ENCODE results near the gene RTP4.
"Not testable (repeated sequence)": the region's sequence is repeated elsewhere in the genome, so short reads cannot be mapped to it uniquely, and the experiment has no call there.

Gene RTP4

GRCh38 chr3:187361835-187362234, 6.3 kb upstream of the RTP4 start:
- no peak for DNase-seq (ENCODE audit: low read depth)
- H3K4me3 ChIP-seq (ENCODE audit: low read depth, low read length): no peak overlapping the region

DNA sequence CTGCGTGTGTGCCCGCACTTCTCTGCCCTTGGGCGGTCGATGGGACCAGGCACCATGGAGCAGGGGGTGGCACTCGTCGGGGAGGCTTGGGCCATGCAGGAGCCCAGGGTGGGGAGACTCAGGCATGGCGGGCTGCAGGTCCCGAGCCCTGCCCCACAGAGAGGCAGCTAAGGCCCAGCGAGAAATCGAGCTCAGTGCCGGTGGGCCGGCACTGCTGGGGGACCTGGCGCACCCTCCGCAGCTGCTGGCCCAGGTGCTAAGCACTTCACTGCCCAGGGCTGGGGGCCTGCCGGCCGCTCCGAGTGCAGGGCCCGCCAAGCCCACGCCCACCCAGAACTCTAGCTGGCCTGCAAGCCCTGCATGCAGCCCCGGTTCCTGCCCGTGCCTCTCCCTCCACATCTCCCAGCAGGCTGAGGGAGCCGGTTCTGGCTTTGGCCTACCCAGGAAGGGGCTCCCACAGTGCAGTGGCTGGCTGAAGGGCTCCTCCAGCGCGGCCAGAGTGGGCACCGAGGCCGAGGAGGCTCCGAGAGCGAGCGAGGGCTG, 553 bp upstream of the RTP4 start:
- no peak overlapping the region for H3K4me3 ChIP-seq (ENCODE audit: low read depth, low read length)
- no peak for DNase-seq (ENCODE audit: low read depth)

GRCh38 chr3:187369089-187369447, 883 bp downstream of the RTP4 start:
- no peak overlapping the region for H3K4me3 ChIP-seq (ENCODE audit: low read depth, low read length)
- no peak for DNase-seq (ENCODE audit: low read depth)

DNA sequence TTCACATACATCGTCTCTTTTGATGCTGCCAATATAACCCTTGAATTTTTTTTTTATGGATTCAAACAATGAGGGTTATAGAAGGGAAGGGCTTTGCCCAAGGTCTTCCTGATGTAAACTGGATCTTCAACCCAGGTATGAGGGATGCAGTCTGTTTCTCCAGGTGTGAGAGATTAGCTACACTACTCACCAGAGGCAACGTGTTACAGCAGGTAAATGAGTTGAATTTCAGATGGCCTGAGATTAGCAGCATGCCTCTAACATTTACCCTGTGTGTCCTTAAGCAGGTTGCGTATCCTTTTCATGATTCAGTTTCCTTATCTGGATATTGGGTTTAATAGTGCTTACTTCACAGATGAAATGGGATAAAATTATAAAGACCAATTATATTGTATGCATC, 1.9 kb downstream of the RTP4 start:
- H3K4me3 ChIP-seq (ENCODE audit: low read depth, low read length): no peak overlapping the region
- no peak for DNase-seq (ENCODE audit: low read depth)

GRCh38 chr3:187375581-187375980, 7.4 kb downstream of the RTP4 start:
- no peak overlapping the region for H3K4me3 ChIP-seq (ENCODE audit: low read depth, low read length)
- no peak for DNase-seq (ENCODE audit: low read depth)

DNA sequence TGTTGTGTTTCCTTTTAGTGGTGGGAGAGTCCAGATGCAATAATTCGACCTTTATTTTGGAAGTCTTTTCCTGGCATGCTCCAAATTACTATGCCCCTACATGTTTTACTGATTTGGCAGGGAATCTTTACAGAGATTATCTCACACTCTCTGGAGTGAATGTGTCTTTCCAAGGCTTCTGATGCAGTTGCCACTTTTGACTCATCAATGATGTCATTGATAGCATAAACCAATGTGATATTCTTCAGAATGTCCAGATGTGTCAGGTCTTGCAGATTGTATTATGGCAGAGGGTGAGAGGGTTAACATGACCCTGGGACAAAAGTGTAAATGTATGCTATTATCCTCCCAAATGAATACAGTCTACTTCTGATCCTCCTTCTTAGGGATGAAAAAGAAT, 9.7 kb downstream of the RTP4 start:
- DNase-seq (ENCODE audit: low read depth): no peak
- no peak overlapping the region for H3K4me3 ChIP-seq (ENCODE audit: low read depth, low read length)

- H3K4me3 ChIP-seq (ENCODE audit: low read depth, low read length): no peak overlapping the region
- DNase-seq (ENCODE audit: low read depth): no peak
Measured at GRCh38 chr3:187382609-187383151, 14.5 kb downstream of the RTP4 start.

DNA sequence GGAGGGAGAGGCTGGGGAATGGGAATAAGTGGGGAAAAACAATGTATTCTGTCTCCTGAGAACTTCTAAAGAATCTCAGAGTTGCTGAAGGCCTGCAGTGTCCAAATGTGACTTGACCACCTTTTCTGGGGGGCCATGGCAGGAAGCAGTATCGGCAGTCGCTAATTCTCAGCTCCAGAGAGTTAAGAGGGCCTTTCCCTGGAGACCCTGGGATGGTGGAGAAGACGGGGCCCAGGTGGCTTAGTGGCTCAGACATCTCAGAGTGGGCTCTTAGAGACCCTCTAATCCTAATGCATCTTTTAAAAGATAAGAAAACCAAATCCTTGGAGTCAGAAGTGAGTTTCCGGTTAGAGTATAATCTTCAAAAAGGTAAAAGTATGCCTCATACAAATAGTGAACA, 15.1 kb downstream of the RTP4 start:
- H3K4me3 ChIP-seq (ENCODE audit: low read depth, low read length): no peak overlapping the region

DNA sequence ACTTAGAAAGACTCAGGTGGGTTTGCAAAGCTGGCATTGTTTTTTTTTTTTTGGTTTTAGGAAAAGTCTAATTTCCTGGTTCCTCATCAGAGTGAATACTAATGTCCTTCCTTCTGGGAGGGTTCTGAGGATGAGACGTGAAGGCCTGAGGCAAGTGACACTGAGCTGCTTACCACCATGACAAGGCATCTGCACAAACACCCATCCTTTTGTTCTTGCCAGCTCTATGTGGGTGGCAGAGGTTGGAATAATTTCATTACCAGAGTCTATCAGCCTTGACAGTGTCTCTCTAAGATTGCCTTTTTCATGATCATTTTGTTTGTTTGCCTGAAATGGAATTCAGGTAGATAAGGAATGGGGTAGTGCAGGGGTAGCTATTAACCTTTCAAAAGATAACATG, 17.1 kb downstream of the RTP4 start:
- no peak overlapping the region for H3K4me3 ChIP-seq (ENCODE audit: low read depth, low read length)
- DNase-seq (ENCODE audit: low read depth): no peak

More for the DNA sequence above, 15.1 kb downstream of the RTP4 start:
- no peak for DNase-seq (ENCODE audit: low read depth)

DNA sequence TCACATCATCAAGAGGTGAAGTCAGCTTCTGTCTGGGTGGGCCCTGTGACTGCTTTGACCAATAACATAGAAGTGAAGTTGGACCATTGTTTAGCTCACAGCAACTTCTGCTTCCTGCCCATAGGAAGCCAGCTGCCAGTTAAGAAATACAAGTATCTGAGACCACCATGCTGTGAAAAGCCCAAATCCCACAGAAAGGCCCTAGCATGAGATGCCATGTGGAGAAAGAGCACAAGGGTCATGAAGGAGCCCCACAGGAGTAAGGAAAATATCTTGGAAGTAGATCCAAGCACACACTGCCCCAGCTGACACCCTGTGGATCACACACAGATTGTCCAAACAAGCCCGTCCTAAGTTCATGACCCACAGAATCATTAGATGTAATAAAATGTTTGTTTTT, 28.5 kb downstream of the RTP4 start:
- no peak for DNase-seq (ENCODE audit: low read depth)
- no peak overlapping the region for H3K4me3 ChIP-seq (ENCODE audit: low read depth, low read length)

DNA sequence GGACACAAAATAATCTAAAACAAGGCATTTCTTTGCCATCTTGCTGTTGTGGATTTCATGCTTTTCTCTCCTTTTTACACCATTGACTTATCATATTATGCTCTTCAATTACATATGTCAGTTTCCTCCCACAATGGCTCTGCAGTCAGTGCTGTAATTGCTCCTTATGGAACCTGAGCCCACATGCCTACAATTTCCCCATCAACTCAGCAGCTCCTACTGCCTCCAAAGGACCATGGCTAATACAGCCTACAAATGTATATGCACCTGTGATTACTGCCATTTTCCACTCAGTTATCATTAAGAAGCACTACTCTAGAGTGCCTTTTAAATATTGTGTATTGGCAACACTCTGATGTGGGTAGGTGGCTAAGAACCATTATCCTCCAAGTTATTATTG, 30.8 kb downstream of the RTP4 start:
- H3K4me3 ChIP-seq (ENCODE audit: low read depth, low read length): no peak overlapping the region
- DNase-seq (ENCODE audit: low read depth): no peak

GRCh38 chr3:187400756-187401155, 32.6 kb downstream of the RTP4 start:
- no peak for DNase-seq (ENCODE audit: low read depth)
- H3K4me3 ChIP-seq (ENCODE audit: low read depth, low read length): no peak overlapping the region

- DNase-seq (ENCODE audit: low read depth): no peak
- H3K4me3 ChIP-seq (ENCODE audit: low read depth, low read length): no peak overlapping the region
Measured at GRCh38 chr3:187401856-187402255, 33.7 kb downstream of the RTP4 start.

DNA sequence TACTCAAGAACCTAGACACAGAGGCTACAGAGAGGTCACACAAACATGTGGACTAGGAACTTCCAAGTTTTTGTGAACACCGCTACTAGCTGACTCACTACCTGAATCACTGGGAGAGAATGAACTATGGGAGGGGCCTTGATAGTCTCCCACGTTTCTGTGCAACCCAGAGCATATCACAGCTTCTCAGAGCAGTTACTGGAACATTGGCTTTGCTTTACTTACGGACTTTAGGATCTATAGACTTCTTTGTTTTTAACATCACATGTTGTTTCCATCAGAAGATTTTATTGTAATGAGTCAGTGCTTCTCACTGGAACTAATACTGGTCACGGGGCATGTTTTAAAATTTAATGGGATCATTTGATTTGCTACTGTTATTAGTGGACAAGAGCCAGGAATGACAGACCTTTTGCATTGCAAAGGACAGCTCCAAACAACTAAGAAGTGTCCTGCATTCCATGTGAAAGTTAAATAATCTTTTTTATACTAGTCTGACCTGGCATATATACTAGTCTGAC, 35.6 kb downstream of the RTP4 start:
- peak; percentile 95 for DNase-seq (ENCODE audit: low read depth)
- H3K4me3 ChIP-seq (ENCODE audit: low read depth, low read length): no peak overlapping the region

DNA sequence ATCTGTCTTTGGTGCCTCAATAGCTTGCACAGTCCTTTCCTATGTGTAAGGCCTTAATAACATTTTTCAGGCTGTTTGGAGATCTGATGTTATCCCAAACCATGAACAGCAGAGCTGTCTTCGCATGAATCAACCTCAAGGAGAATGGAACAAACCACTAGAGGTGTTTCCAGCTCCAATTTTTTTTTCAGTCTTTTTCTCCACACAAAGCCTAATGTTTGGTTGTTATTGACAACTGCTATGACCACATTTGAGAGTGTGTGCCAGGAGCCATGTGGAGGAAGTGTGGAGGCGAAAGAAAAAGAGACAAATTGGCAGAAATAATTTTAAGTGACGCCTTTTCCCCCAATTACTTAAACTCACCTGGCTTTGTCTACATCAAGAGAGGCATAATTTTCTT, 38.7 kb downstream of the RTP4 start:
- H3K4me3 ChIP-seq (ENCODE audit: low read depth, low read length): no peak overlapping the region
- no peak for DNase-seq (ENCODE audit: low read depth)

GRCh38 chr3:187411991-187412781, 44.0 kb downstream of the RTP4 start:
- not testable (repeated sequence) for DNase-seq (ENCODE audit: low read depth); H3K4me3 ChIP-seq (ENCODE audit: low read depth, low read length)

Data from skeletal muscle cell (primary cell).